NCI-H2196 (cell line): ENCODE results near the gene GRIK2.

Experiments
- DNase-seq: peaks from one replicate; lab custom pipeline; 2025; ENCODE audit not compliant: unreplicated experiment; lab: John Stamatoyannopoulos, UW

Gene GRIK2

GRCh38 chr6:101776919-101777350 lies 383.4 kb downstream of the GRIK2 start:
- no peak for DNase-seq

- DNase-seq = no peak
Observed at GRCh38 chr6:101777646-101778045, 384.1 kb downstream of the GRIK2 start.

- no peak for DNase-seq
Observed at GRCh38 chr6:101779051-101779844, 385.7 kb downstream of the GRIK2 start.

GRCh38 chr6:101783287-101783686 lies 389.8 kb downstream of the GRIK2 start:
- no peak for DNase-seq

- no peak for DNase-seq
Observed at GRCh38 chr6:101784094-101784493, 390.6 kb downstream of the GRIK2 start.

GRCh38 chr6:101799531-101799930 lies 406.0 kb downstream of the GRIK2 start:
- no peak for DNase-seq

GRCh38 chr6:101800598-101800997 lies 407.1 kb downstream of the GRIK2 start:
- DNase-seq = no peak

- DNase-seq = no peak
Observed at GRCh38 chr6:101803136-101803535, 409.6 kb downstream of the GRIK2 start.

- no peak for DNase-seq
Observed at GRCh38 chr6:101806241-101806640, 412.7 kb downstream of the GRIK2 start.

GRCh38 chr6:101811108-101811507 lies 417.6 kb downstream of the GRIK2 start:
- DNase-seq = no peak

GRCh38 chr6:101816716-101817115 lies 423.2 kb downstream of the GRIK2 start:
- no peak for DNase-seq

GRCh38 chr6:101818051-101818450 lies 424.5 kb downstream of the GRIK2 start:
- no peak for DNase-seq

GRCh38 chr6:101824551-101825345 lies 431.2 kb downstream of the GRIK2 start:
- no peak for DNase-seq

GRCh38 chr6:101826269-101826668 lies 432.8 kb downstream of the GRIK2 start:
- DNase-seq = no peak

GRCh38 chr6:101826678-101827077 lies 433.2 kb downstream of the GRIK2 start:
- no peak for DNase-seq

GRCh38 chr6:101830501-101831031 lies 437.1 kb downstream of the GRIK2 start:
- no peak for DNase-seq

- DNase-seq = no peak
Observed at GRCh38 chr6:101832371-101832770, 438.9 kb downstream of the GRIK2 start.

- no peak for DNase-seq
Observed at GRCh38 chr6:101840100-101840499, 446.6 kb downstream of the GRIK2 start.

GRCh38 chr6:101845172-101845571 lies 451.7 kb downstream of the GRIK2 start:
- no peak for DNase-seq

GRCh38 chr6:101845621-101846020 lies 452.1 kb downstream of the GRIK2 start:
- no peak for DNase-seq

GRCh38 chr6:101847690-101848089 lies 454.2 kb downstream of the GRIK2 start:
- no peak for DNase-seq

GRCh38 chr6:101851911-101852310 lies 458.4 kb downstream of the GRIK2 start:
- DNase-seq = no peak
